HG03354 (cell line): ENCODE data around the gene CRIP2.

ENCODE experiments used
- ATAC-seq: cut with Tn5 transposase; IDR thresholded peaks from one replicate; pipeline ENCODE4 v1.9.1; 2021; ENCODE audit warnings: mild to moderate bottlenecking; ENCODE audit not compliant: unreplicated experiment, poor library complexity, severe bottlenecking

Gene CRIP2

DNA sequence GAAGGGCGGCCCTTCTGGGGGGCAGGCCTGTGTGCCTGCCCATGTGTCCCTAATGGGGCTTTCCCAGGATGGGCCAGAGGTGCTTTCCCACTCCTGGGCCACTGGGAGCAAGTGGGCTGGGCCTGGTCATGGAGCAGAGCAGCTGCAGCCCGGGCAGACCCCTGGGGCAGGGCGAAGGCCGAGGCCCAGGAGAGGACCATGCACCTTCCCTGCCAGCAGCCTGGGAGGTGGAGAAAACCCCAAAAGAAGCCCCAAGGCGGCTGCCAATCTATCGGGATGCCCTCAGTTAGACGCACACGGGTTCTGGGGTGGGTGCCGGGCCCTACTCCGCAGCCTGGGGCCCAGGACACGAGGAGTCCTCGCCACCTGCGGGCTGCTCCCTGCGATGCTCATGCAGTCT, 16.1 kb upstream of the CRIP2 start:
- ATAC-seq = no peak

DNA sequence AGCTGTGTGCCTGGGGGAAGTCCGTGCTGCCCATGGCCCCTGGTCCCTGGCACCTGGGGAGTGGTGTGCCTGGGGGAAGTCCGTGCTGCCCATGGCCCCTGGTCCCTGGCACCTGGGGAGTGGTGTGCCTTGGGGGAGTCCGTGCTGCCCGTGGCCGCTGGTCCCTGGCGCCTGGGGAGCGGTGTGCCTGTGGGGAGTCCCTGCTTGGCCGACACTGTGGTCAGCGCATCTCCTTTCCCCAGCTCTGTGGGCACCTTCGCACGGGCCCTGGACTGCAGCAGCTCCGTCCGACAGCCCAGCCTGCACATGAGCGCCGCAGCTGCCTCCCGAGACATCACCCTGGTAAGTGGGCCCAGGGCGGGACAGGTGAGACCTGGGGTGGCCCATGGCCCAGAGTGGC, 14.5 kb upstream of the CRIP2 start:
- ATAC-seq = no peak

DNA sequence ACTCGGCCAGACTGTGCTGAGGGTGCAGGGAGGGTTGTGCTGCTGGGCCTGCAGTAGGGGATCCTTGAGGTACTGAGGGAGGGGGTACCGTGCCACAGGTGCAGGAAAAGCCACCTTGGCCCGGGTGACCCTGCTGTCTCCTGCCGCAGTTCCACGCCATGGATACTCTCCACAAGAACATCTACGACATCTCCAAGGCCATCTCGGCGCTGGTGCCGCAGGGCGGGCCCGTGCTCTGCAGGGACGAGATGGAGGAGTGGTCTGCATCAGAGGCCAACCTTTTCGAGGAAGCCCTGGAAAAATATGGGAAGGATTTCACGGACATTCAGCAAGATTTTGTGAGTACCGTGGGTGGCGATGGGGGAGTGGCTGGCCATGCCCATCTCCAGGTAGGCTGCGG, 14.0 kb upstream of the CRIP2 start:
- no peak for ATAC-seq

DNA sequence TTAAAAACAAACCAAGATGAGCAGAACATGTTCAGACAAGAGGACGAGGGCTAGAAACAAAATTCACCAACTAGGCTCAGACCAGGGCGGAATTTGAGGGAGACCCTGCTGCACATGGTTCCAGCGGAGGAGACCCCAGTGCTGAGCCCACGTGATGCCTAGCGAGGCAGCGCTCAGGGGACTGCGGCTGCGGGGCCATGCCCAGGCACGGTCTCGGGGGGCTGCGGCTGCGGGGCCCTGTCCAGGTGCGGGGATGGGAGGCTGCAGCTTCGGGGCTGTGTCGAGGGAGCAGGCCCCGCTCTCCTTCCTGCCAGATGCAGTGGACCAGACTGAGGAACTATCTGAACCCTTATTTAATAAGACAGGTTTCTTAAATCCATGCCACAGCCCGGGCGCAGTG, 12.7 kb upstream of the CRIP2 start:
- no peak for ATAC-seq

DNA sequence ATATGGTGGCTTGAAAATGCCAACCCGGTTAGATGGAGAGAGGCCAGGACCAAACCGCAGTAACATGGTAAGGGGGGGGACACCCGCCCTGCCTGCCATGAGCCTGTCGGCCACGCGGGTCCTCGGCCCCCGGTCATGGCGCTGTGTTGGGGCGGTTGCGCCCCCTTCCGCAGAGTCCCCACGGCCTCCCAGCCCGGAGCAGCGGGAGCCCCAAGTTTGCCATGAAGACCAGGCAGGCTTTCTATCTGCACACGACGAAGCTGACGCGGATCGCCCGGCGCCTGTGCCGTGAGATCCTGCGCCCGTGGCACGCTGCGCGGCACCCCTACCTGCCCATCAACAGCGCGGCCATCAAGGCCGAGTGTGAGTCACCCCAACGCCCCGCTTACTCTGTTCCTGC, 10.1 kb upstream of the CRIP2 start:
- no peak for ATAC-seq

DNA sequence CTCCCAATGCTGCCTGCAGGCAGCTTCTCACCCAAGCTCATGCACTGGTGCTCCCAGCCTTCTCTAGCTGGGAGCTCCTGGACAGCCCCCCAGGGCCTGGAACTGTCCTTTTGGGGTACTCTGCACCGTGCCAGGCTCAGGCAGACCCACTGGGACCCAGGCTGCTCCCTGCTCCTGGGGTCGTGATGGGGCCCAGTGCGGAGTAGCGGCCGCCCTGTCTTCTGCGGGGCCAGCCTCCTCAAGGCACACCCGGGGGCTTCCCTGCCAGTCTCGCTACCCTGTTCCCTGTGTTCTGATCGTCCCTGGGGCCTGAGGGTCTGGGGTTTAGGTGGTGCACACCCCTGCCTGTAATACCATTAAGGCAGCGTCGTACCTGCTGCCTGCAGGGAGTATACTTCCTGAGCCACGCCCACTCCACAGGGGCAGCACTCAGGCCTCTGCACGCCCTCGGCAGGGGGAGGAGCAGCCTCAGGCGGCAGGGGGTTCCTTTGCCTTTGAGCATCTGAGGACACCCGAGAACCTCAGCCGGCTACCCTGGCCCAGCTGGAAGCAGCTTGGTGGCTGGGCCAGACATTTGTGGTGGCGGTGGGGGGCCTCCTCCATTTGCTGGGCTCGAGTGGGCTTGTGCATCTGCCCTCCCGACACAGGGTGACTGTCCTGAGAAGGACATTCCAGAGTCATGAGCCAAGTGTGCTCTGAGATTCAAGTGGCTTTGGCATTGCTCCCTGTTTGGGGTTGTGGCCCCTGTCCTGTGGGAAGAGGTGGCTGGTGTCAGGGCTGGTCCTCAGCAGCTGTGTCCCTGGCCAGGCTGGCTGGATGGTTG, 9.2 kb upstream of the CRIP2 start:
- ATAC-seq = no peak

DNA sequence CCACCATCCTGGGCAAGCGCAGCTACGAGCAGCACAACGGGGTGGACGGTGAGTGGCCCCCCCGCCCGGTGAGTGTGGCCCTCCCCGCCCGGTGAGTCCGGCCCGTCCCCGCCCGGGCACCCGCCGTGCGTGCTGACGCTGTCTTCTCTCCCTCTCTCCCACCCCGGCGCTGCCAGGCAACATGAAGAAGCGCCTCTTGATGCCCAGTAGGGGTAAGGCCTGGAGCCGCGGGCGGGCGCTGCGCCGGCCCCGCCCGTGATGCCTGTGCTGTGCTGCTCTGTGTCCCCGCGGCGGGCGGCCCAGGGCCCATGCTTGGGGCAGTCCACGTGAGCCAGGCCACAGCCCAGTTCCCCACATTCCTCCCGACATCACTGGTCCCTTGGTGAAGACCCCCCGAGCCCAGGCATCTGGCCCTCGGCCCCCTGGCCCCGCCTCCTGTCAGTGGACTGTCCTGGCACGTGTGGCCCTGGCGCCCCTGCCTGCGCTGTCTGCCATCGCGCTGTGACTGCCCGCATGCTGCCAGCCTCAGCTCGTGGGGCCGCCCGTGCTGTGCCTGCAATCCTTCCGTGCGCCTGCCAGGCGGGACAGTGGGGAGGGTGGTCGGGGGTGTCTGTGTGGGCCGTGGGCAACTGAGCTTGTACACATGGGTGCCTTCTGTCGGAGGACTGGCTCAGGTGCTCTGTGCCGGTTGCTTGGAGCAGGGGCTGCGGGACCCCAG, 7.9 kb upstream of the CRIP2 start:
- no peak for ATAC-seq

DNA sequence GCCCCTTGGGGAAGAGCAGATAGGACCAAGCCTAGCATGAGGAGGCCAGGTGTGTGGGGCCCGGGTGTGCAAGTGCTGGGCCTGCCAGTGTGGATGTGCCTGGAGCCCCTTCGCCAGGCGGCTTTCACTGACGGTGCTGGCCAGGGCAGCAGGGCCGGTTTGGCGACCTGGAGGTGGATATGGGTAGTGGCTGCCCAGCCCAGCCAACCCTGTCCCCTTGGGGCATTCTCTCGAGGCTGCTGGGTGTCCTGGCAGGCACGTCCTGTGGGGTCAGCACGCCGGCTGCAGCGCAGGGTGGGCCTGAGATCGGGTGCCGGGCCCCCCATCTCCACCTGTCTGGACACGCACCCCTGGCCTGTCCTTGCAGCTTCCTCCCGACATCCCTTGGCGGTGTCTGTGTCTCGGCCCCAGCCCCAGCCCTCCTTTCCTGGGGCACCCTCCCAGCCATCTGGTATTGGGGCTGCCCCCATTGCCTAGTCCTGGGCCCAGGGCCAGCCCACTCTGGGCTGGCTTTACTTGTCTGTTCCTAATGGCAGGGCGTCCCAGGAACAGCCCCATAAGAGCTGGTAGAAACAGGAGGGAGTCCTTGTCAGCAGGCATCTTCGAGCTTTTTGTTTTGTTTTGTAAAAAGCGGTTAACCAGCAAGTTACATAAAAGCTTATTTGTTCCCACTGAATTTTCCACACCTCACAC, 7.2 kb upstream of the CRIP2 start:
- ATAC-seq = no peak

DNA sequence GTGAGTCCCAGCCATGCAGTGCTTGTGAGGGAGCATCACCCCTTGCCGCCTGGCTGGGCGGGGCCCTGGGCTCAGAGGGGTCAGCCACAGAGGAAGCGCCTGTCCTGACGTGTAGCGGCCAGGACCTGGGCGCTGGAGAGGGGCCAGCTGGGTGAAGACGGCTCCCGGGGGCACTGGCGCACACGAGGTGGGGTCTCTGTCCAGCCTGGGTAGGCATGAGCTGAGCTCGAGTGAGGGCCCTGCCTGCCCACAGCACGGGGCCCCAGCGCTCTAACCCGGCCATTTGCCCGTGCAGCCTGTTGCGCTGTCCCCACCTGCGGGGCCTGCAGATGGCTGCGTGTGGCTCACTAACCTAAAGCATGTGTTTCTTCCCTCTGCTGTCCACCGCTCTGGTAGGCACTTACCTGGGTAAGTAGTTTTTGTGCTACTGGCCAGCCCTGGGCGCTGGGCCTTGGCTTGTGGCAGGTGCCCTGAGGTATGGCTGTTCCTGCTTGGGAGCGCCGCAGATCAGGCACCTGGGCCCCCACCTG, 6.6 kb upstream of the CRIP2 start:
- ATAC-seq = no peak

DNA sequence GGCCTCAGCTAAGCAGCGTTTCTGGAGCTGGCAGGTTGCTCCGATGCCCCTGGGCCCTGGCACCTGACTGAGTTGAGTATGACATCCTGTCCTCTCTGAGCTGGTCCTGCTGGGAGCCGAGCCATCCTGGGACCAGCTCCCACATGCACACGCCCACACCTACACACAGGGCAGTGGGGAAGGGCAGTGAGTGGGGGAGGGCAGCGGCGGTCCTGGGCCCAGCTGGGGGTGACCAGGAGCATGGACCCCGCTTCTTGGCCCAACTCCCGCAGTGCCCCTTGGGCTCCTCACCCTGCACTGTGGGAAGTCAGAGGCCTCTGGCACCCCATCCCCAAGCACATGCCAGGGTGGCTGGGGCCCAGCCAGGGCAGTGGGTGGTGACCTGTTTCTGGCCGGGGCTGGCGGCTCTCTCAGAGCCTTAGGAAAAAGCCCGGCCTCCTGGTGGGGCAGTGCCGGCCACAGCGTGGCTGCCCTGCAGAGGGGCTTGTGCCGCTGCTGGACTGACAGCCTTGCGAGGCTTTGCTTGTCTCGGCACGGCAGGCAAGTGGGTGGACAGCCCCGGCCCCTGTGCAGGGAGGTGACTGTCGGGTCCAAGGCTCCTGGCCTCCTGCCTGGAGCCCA, 5.9 kb upstream of the CRIP2 start:
- ATAC-seq = no peak

DNA sequence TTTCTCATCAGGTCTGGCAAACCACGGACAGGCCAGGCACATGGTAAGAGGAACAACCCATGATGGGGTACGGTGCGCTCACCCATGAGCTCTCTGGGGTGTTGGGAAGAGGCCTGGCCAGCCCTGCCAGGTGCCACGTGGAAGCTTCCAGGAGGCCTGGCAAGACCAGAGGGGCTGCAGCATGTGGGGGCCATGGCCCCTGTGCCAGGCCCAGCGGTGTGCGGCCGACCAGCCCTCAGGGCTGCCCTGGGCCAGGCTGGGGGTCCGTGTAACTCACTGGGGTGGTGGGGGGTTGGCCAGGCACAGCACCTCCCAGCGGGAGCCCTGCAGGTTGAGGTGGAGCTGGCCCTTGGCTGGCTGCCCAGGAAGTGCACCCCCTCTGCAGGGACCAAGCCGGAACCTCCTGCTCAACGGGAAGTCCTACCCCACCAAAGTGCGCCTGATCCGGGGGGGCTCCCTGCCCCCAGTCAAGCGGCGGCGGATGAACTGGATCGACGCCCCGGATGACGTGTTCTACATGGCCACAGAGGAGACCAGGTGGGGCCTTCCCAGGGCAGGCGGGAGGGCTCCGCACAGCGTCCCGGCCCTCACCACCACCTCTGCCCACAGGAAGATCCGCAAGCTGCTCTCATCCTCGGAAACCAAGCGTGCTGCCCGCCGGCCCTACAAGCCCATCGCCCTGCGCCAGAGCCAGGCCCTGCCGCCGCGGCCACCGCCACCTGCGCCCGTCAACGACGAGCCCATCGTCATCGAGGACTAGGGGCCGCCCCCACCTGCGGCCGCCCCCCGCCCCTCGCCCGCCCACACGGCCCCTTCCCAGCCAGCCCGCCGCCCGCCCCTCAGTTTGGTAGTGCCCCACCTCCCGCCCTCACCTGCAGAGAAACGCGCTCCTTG, 4.9 kb upstream of the CRIP2 start:
- no peak for ATAC-seq

DNA sequence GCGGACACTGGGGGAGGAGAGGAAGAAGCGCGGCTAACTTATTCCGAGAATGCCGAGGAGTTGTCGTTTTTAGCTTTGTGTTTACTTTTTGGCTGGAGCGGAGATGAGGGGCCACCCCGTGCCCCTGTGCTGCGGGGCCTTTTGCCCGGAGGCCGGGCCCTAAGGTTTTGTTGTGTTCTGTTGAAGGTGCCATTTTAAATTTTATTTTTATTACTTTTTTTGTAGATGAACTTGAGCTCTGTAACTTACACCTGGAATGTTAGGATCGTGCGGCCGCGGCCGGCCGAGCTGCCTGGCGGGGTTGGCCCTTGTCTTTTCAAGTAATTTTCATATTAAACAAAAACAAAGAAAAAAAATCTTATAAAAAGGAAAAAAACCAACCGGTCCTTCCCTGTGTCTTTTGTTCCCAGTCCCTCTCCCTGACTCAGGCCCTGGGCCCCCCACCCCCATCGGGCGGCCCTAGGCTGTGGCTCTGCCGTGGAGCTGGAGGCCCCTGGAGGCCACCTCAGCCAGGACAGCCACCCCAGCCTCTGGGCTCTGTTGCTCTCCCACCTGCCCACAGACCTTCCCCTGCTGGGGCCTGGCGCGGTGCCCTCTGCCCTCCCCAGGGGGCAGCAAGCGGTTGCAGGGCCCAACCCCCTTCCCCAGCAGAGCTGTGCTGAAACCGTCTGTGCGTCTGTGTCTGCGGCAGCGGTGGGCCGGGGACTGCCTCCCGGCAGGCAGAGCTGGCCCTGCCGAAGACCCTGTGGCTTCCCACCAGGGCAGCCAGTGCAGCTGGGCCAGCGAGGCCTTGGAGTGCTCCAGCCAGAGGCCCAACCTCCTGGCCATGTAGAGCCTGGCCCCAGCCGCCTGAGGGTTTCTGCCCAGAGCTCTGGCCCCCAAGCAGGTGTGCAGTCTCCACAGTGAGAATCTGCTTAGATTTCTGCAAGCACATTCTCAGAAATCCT, 4.0 kb upstream of the CRIP2 start:
- ATAC-seq = no peak

DNA sequence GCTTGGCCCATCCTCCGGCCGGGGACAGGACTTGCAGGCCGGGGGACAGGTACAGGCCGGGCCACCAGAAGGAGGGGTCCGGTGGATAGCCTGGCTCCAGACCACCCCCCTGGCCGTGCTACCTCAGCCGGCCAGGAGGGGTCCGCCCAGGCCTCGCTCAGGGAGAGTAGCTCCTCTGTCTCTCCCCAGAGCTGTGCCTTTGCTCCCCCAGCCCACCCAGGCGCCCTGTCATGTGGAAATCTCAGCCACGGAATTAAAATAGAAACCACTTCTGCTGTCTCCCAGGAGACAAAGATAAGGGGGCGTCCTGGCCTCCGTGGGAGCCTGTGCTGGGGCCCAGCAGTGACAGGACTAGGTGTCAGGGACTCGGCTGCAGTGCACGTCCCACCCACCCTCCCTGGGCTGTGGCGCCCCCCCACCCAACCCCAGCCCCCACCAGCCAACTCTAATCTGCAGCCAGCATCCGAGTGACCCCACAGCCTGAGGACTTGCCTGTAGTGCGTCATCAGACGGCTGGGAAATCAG, 3.3 kb upstream of the CRIP2 start:
- ATAC-seq = no peak

DNA sequence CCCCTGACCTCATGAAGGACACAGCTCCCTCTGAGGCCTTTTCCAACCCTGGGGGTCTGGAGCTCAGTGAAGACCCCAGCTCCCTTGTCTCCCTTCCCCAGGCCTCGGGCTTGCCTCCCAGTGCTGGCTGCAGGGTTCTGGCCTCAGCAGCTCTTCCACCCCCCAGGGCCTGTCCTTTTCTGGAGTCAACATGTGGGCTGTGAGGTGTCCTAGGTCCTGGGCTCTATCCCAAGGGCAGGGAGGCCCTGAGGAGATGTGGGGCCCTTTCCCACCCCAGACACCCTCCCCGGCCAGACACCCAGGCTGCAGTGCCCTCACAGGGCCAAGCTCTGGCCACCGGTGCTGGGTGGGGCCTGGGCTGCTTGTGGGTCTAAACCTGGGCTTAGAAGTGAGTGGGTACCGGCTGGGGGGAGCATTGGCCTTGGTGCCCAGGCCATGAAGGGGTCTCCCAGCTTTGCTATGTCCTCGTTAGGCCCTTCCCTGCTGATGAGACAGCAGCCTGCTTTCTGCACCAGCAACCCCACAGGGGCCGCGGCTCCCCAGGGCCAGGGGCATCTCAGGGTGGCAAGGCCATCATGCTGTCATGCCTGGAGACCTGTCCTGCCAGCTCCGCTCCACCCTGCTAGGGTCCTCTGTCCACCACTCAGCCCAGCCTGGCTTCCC, 2.7 kb upstream of the CRIP2 start:
- ATAC-seq = no peak

DNA sequence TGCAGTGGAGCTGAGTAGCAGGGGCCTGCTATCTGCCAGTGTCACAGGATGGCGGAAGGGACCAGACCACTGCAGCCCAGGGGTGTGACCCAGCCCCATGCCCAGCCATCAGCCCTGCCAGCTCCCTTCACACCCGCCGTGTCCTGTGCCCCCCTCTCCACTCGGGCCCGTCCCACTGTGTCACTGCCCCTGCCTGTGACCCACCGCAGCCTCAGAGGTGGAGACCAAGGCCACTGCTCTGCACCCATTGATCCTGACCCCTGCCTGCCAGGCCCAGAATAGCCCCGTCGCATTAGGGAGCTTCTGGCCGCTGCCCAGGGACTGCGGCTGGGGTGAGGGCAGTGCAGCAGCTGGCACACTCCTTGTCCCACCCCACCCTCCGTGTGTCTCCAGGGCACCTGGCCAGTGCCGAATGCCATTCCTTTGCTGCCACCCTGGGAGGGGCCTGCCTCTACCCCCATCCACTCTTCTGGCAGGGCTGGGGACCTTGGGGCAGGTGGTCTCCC, 2.1 kb upstream of the CRIP2 start:
- ATAC-seq = no peak

DNA sequence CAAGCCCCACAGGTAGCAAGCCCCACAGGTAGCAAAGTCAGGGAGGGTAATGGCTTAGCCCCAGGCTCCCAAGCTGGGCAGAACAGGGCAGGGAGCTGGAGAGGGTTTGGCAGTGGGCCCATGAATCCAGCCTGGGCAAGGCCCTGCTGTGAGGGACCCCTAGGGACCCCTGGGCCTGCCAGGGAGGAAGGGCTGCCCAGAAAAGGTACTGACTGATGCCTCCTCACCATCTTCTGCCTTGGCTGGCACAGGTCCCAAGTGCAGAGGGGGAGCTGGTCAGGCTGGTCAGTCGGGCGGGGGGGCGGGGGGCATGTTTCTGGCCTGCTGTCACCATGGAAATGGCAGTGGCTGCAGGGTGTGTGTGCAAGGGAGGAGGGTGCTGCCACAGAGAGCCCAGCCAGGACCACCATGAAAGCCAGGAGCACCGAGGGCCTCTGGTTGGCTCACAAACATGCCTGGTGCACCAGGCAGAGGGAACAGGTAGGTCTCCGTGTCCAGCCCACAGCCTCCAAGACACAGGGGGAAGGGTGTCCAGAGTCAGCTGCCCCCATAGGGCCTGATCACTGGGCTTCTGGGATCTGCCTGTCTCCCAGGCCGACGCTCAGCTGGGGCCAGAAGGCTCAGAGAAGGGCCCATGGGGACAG, 1.5 kb upstream of the CRIP2 start:
- no peak for ATAC-seq
